TTC549 (cell line): ENCODE results near the gene ZSWIM6.

ENCODE experiments used
- FAIRE-seq: peaks from 2 replicates; lab custom pipeline; 2012; peaks lifted over from hg19 to GRCh38; lab: Jason Lieb, UNC

Gene ZSWIM6

DNA sequence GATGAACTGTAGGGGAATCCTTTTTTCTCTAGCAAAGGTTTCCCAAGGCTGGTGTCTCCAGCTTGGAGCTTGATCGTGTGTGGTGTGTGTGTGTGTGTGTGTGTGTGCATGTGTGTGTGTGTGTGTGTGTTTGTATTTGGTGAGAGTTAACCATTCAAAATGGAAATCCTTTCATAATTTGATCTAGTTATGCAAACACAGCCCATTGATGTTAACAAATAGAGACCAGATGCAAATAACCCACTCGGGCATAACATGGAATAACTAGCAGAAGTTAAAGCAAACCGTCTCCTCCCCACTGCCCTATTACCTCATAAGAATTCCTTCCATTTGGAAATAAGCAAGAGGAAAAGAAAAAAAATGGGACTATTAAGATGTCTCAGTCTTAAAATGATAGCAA is 24.9 kb upstream of the ZSWIM6 start:
- no peak for FAIRE-seq

DNA sequence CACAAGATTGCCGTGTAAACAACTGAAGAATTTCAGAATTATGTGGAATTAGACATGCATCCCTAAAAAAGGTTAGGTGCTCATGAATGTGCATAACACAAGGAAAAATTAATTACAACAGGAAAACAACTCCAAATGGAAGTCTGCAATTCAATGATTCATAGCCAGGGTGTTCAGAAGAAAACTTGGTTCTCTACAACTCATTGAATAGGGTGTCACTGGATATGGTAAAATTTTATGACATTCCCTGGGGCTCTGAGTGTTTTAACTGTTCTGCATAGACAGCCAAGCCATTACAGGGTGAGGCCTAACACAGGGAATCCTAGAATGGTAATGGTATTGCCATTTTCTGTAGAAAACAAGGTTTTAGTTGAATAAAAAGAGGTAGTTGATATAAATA is 24.4 kb upstream of the ZSWIM6 start:
- FAIRE-seq: no peak

DNA sequence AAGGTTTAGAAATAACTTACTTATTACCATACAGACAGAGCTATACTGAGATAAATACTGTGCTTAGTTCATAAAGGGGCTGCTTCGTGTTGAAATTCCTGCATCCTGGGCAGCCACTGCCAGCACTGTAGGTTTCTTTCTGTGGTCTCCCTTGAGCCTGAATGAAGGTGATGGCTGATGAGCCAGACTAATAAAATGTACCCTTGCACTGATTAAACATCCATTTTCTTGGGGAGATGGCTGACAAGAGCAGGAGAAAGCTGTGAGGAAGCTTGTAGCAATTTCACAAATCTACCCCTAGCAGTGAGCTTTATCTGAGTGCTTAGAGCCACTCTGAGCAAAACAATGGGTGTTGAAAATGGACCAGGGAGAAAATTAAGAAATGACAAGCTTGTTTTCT is 23.3 kb upstream of the ZSWIM6 start:
- FAIRE-seq: no peak

DNA sequence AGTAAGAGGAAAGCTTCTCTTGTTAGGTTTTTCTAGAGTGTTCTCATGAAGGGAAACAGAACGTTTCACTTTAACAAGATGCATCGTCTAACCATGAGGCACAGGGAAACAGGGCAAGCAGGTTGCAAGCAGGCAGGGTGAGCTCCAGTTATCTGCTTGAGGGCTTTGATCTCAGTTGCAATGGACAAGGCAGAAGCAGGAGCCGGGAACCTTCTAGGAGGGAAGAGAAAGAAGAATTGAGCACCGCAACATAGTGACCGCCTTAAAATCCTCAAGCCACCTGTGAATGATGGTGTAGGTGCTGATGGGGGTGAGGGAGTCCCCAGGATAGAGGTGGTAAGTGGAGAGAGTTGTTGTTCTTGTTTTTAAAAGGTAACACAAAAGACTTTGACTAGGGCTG is 22.9 kb upstream of the ZSWIM6 start:
- FAIRE-seq: no peak

DNA sequence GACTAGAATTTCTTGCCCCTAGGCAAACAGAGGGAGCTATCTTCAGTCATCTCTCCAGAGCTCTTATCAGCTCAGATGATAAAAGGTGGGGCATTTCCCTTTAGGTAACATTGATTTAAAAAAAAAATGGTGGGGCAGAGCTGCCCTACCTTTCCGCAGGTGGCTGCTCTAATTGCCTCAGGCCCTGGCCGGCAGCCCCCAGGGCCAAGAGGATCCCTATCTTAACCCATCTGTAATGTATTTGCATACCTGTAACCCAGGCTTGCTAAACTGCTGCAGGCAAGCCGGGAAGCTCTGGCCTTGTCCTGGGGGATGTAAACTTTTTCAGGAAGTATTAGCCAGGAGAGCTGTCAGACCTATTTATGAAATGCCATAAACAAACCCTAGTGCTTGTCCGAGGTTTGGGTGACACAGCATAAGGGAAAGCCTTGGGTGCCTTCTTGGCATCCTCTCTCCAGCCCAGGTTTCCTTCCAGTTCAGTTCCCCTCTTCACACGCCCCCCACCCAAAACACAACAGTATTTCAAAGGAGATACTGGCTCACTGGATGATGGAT is 20.9 kb upstream of the ZSWIM6 start:
- FAIRE-seq: no peak

DNA sequence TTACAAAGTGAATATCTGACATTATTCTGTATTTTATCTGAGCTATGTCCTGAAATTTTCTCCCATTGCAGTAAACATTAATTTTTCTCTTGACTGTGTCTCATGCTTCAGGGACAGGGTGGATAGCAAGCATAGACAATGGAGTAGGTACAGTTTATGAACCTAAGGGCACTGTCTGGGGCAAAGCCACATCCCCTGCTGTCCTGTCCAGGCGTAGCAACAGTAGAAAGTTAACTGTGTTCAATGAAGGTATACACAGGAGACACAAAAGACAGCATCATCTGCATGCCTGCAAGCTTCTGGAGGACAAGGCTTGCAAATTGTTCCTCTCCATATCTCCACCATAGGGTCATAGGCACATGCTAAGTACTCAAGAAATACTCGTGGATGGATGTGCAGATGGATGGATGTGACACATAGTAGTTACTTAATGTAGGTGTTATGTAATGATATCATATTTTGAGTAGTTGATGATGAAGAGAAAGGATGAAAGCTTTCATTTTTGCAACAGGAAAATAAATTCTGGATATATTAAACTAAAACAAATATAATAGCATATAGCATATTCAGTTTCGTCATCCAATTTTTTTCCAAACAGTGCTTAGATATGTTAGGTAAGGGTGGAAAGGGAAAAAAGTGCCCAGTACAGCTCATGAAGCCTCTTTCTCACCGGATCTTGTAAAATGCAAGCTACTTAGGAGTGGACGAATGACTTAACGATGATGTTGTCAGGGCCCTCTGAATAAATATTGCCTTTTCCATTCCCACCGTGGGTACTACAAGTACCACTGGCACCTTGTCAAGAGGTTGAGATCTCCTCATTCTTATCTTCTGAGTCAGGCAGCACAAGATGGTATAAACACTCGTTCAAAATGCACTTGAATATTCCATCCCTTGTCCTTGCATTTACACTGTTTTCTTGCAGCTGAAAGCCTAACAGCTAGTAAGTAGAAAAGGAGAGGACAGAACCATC is 19.9 kb upstream of the ZSWIM6 start:
- FAIRE-seq: no peak

DNA sequence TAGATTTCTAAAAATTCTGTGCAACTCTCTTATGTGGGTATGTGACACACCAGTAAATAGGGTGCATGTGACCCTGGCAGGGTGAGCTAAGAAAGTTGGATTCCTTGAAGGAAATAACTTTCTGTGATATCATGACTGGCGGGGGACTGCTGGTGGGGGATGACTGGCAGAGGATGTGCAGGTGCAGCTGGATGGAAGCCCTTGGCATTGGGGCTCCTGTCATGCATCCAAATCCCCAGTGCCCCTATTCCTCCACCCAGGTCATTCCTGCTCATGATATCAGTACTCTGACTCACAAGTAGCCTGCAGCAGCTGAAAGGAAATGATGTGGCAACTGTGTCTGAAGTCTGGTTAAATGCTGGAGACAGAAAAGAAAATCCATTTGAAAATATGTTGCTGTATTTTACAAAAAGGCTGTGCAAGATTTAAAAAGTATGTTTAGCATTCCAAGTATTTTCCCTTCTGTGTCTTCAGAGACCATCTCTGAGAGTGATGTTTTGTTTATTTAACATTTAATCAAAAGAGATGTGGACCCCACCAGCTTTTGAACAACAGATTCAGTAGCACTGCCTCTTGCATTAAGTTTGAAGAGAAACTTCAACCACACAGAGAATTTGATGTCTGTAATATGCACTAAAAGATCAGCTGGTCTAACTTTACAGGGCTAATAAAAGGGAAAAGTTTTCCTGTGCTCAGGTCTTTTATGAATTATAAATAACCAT is 17.9 kb upstream of the ZSWIM6 start:
- no peak for FAIRE-seq

DNA sequence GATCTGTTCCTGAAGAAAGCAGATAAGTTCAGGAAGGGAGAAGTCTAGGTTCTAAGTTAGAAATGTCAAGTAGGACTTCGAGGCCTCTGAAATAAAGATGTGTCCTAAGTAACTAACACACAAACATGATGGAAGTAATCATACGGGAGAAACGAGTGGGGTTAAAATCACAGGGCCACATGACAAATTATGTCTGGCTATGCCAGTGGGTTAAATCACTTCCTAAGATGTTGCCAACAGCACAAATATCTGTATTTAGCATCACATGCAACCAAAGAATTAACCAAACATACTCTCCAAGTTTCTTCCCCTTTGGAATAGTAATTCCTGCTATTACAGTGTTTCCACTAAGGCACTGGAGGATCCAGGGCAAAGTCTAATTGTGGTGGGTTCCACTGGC is 13.7 kb upstream of the ZSWIM6 start:
- FAIRE-seq: no peak

DNA sequence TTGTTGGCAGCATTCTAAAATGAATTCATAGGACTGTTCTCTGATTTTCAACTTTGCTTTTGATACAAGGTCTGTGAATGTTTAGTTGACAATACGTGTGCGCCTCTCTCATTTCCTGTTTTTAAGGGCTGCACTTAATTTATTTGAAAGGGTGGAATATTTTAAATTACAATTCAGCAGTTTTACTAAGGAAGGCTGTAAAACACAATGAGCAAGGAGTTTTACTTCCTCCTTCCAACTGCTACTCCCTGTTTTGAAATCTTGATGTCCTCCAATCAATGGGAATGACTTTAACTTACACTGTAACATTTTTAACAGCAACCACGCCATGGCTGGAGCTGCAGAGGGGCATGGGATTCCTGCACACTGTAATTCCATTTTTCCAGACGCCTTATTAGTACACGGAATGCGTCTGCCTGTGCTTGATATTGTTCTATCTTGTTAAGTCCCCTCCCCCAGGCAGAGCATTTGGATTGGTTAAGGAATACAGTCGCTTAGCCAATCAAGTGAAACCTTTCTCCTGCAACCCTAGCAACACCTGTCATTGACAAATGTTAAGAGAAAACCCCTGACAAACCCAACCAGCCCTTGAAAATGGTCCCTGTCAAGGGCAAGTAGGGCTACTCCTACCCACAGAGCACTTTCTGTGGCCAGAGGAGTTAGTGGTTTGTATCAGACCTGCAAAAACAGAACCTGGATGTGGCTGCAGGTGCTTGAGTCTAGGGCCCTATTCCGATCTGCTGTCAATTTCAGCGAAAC is 12.5 kb upstream of the ZSWIM6 start:
- no peak for FAIRE-seq

DNA sequence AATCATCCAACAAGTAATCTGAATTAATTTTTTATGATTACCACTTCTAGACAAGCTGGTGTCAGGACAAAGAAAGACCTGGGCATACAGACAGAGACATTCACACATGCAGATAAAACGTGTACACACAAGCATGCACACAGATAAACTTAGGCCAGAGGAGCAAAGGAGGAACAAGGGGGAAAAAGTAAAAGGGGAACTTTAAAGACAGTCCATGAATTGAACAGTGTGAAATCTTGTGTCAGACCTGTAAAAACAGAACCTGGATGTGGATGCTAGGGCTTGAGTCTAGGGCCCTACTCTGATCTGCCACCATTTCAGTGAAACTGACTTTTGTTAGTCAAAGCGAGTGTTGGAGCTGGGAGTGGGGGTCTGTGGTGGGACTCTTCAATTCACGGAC is 11.2 kb upstream of the ZSWIM6 start:
- FAIRE-seq: no peak

DNA sequence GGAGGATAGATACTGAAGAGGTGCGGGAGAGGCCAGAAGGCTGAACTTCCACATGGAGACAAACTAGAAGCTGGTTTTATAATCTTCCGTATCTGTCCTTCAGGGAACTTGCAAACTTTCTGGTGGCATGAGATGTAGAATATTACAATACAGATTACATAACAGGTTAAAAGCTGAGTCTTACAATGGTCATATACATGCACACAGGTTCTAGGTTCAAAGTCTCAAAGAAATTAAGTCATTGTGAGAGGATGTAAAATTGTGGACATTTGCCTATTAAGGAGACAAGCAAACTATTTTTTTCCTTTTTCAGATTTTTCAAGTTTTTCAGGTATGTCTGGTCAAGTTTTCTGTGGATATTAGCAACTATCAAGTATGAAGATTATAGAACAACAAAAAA is 10.4 kb upstream of the ZSWIM6 start:
- FAIRE-seq: no peak

DNA sequence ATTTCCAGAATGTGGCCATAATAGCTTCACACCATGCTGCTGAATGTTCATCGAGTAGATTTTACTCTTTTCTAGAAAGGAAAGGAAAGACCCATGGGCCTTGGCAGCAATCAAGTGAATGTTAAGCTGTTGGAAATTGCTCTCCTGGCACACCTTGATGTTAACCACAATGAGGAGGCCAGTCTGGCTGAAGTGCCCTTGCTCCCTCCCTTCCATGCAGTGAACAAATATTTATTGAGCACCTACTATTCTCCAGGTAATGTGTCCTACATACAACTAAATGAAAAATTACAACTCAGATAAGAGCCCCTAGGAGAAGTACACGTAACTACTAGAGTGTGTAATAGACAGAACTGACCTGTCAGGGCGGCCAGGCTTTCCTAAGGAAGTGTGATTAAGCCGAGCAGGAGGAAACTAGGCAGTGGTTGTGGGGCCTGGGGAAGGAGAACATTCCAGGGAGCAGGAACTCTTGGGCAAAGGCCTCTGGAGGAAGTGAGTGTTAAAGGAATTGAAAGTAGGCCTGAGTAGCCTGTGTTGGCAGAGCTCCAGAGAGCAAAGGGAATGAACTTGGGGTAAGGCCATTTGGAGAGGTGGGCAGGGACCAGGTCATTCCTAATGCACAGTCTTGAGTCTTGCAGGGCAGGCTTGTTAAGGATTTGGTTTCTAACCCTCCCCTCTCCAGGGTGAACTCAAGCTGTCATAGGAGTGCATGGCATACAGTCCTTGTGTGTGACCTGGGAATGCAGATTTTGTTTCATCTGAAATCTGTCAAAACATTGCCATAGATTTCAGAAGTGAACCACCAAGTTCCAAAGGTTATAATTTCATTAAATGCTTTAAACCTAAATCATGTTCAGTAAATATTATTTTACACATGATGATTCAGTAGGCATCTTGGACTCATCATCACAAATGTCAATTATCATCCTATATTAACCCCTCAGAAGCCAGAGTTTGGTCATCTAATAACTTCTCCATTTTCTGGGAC is 9.0 kb upstream of the ZSWIM6 start:
- FAIRE-seq: no peak

DNA sequence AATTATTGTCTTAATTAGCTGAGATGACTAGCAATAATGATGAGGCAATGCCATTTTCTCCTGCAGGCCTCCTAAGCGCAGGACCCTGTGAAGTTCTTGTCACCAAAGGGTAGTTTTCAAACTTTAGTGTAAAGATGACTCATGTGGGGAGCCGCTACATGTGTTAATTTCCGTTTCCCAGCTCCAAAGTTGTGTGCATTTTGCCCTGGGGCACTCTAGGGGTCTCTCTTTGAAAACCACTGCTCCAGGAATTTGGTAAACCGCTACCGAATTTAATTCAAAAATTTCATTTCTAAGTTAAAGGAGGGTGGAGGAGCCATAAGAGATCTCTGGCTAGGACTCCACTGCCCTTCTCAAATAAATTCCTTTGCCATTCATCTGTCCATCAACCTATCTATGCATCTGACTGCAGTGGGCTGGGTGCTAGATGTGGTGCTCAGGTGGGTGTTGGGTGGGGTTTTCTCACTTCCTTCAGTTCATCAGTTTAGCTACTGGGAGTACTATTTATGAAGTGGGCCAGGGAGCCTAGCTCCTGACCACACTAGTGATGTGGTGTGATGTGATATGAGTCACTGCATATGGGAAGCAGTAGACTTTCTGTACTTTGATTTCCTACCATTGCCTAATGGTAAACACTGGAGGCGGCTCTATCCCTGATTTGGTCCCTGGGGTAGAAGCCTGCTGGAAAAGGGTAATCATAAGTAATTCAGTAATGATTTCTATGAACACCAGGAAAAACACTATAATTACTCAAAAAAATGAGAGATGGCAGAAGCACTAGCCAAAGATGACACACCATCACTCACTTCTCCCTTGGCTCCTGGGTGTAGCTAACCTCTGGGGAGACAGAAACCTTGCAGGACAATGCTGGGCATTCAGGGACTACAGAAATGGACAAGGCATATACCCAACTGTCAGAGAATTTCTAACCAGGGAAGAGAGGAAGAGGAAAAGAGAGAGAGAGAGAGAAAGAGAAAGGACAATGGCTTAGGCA is 4.0 kb upstream of the ZSWIM6 start:
- FAIRE-seq: no peak

DNA sequence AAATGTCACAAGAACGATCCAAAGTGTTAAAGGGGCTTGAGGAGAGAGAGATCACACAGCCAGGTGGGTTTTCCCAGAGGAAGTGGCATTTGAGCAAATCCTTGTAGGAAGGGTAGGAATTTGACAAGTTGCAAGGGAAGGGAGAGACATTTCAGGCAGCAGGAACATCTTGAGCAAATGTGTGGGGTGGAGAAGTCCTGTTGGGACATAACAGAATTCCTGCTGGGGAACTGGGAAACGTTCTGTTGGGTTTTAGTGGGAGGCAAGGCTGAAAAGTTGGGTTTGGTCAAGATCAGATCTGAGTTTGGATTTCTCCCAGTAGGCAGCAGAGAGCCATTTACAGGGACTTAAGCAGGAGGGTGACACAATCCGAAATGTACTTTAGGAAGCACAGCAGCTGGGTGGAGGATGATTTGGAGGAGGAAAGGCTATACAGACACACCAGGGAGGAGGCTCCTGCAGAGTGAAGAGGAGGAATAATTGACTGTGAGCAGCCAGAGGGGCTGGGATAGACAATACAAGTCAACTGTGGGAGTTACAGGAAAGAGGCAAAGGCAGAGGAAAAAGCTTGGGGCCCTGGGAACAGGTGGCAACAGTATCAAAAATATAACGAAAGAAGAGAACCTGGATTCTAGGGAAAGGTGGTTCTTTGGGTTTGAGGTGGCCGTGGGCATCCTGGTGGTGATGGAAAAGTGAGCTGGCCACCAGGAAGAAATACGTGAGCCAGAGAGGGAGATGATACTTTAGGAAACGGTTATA is 3.1 kb upstream of the ZSWIM6 start:
- no peak for FAIRE-seq

DNA sequence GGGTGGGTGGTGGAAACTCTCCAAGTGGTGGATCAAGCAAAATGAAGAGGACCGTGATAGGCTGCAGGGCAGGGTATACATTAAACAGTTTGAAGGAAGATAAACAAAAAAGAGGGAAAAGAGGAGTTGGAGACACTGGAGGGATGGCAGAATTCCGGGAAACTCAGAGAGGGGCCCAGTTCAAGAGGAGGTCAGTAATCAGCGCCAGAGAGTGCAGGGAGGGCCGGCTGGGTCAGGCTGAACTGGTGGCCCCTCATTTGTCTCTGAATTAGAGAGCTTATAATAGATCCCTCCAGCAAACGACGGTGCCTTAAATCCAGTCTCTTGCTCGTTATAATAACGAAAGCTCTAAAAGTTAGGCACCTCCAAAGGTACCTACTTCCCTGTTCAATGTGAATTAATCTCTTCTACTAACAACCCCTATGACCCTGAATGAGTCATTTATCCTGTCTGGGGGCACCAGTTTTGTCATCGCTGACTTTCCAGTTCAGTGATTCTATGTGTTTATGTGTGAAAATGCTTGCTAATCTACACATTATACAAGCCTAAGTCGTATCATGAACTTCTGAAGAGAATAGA is 2.4 kb upstream of the ZSWIM6 start:
- FAIRE-seq: no peak

DNA sequence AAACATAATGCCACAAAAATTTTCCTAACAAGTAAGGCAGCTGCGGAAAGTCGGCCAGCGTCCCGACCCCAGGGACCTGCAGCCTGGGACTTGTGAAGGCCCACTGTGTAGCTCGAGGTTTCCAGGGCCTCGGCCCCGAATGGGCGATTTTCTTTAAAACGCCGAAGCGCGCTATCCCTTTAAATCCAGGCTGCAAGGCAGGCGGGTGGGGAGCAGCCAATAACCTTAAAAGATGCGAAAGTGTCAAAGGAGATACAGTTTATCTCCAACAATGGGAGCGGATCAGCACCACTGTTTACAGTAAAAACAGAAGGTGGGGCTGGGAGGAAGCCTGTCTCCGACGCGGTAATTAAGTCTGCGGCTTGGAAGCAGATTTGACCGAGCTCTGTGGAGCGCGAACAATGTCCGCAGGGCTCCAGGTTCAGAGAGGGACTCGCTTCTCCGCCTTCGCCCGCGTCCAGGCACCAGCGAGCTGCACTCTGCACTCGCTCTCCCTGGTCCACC is 1.7 kb upstream of the ZSWIM6 start:
- FAIRE-seq: no peak

DNA sequence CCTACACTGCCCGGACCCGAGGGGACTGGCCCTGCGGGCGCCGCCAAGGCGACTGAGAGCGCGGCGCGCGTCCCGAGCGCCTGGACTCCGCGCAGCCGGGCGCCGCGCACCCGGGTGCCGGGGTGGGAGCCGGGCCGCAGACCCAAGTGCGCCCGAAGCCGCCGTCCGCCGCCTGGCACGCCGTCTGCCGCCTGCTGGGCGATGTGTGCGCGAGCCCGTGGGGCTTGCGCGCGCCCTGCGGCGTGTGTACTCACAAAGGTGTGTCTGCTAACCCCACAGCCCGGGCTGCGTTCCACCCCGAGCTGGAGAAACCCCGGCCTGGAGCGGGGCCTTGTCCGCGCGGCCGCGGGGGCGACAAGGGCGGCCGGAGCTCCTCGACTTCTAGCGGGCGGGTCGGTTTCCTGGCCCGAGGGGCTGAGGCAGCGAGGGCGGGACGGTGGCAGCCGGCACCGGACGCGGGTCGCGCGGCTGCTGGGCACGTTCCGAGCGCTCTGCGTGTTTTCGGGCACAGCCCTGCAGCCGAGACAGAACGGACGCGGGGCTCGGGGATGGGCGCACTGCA is 1.1 kb upstream of the ZSWIM6 start:
- FAIRE-seq: no peak

DNA sequence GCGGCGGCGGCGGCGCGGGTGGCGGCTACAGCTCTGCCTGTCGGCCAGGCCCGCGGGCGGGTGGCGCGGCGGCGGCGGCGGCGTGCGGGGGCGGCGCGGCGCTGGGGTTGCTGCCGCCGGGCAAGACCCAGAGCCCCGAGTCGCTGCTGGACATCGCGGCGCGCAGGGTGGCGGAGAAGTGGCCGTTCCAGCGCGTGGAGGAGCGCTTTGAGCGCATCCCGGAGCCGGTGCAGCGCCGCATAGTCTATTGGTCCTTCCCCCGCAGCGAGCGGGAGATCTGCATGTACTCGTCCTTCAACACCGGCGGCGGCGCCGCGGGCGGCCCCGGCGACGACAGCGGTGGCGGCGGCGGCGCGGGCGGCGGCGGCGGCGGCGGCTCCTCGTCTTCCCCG is 296 bp downstream of the ZSWIM6 start:
- FAIRE-seq: no peak
